Fibroblast of lung (primary cell): ENCODE results near the gene PHLDA2. TPM values are rescaled to one million over a fixed set of nuclear protein-coding genes. Genes with fewer than 3 reads are reported as not detected.

Source experiments
- DNase-seq, 2 donors: peaks; one replicate each; pipeline versions ENCODE4 v3.0.0 to v3.0.0-alpha.2; 2010; ENCODE audit warnings: low read depth in 2 of 2
- H2AFZ ChIP-seq: 2 replicates; pipeline ENCODE4 v1.5.1; 2012; ENCODE audit warnings: low read length, control low read depth, inconsistent platforms
- H3K27ac ChIP-seq: 2 replicates; pipeline ENCODE4 v1.5.1; 2011; ENCODE audit warnings: low read length, control low read depth; ENCODE audit not compliant: insufficient read depth
- H3K27me3 ChIP-seq: 2 replicates; pipeline ENCODE4 v1.5.1; 2011; ENCODE audit warnings: mild to moderate bottlenecking, low read length; ENCODE audit not compliant: control insufficient read depth, insufficient read depth
- H3K36me3 ChIP-seq: 2 replicates; pipeline ENCODE4 v1.5.1; 2011; ENCODE audit warnings: low read length; ENCODE audit not compliant: control insufficient read depth, insufficient read depth
- H3K4me1 ChIP-seq: 2 replicates; pipeline ENCODE4 v1.5.1; 2011; ENCODE audit warnings: low read length; ENCODE audit not compliant: control insufficient read depth, insufficient read depth; ENCODE audit errors: extremely low read depth
- H3K4me2 ChIP-seq: 2 replicates; pipeline ENCODE4 v1.5.1; 2011; ENCODE audit warnings: low read length, control low read depth; ENCODE audit not compliant: insufficient read depth; ENCODE audit errors: extremely low read depth
- H3K4me3 ChIP-seq, 4 experiments: fragments of 200-600 bp in 1 of 4; sonication (generic) in 1 of 4; replicated peaks in 1 of 4; 2 replicates each; pipeline ENCODE4 v1.5.1; 2011 to 2016; ENCODE audit warnings: low read length in 4 of 4, low read depth in 3 of 4, mild to moderate bottlenecking in 3 of 4, control low read depth in 2 of 4, inconsistent platforms in 1 of 4, mixed read lengths in 1 of 4; ENCODE audit not compliant: insufficient read depth in 1 of 4; ENCODE audit errors: control extremely low read depth in 1 of 4
- H3K79me2 ChIP-seq: 2 replicates; pipeline ENCODE4 v1.5.1; 2012; ENCODE audit warnings: mild to moderate bottlenecking, low read length, inconsistent platforms; ENCODE audit not compliant: control insufficient read depth, insufficient read depth
- H3K9ac ChIP-seq: 2 replicates; pipeline ENCODE4 v1.5.1; 2011; ENCODE audit warnings: mild to moderate bottlenecking, low read length, control low read depth; ENCODE audit not compliant: insufficient read depth
- H3K9me3 ChIP-seq: 2 replicates; pipeline ENCODE4 v1.5.1; 2012; ENCODE audit warnings: low read depth, low read length; ENCODE audit not compliant: control insufficient read depth, insufficient read depth
- H4K20me1 ChIP-seq: 2 replicates; pipeline ENCODE4 v1.5.1; 2011; ENCODE audit warnings: low read length; ENCODE audit not compliant: control insufficient read depth, insufficient read depth; ENCODE audit errors: extremely low read depth
- EZH2 ChIP-seq: IDR thresholded peaks from 2 replicates; pipeline ENCODE4 v1.5.1; 2012; ENCODE audit warnings: low read length, control low read depth, mild to moderate bottlenecking; ENCODE audit errors: missing control alignments
- polyA plus RNA-seq, 2 donors: library from polyadenylated mRNA; depleted of rRNA in 1 of 2; stranded (reverse) in 1 of 2; unstranded in 1 of 2; fragments of >200 nt; gene quantifications; 2 replicates each; pipeline ENCODE4 v1.2.1, GENCODE V29; 2011 to 2012; ENCODE audit warnings: missing spikeins in 1 of 2
- total RNA-seq: library from RNA; depleted of rRNA; stranded (reverse); fragments of >200 nt; gene quantifications from 2 replicates; pipeline ENCODE4 v1.2.1, GENCODE V29; 2014
- TF ChIP-seq, protein P1 (sequence below), 2 donors: IDR thresholded peaks in 1 of 2; conservative IDR thresholded peaks in 1 of 2; 1 replicate in 1 of 2; 2 replicates in 1 of 2; pipeline ENCODE4 v1.5.1; 2011 to 2012; ENCODE audit warnings: low read length in 2 of 2, control low read depth in 1 of 2, inconsistent platforms in 1 of 2, low read depth in 1 of 2, mild to moderate bottlenecking in 1 of 2

The PHLDA2 gene
- total and polyA plus RNA-seq, 2 donors (not counting 1 experiment from before 2014, with no cell fraction given), result 6.8 to 16.2 TPM

DNA sequence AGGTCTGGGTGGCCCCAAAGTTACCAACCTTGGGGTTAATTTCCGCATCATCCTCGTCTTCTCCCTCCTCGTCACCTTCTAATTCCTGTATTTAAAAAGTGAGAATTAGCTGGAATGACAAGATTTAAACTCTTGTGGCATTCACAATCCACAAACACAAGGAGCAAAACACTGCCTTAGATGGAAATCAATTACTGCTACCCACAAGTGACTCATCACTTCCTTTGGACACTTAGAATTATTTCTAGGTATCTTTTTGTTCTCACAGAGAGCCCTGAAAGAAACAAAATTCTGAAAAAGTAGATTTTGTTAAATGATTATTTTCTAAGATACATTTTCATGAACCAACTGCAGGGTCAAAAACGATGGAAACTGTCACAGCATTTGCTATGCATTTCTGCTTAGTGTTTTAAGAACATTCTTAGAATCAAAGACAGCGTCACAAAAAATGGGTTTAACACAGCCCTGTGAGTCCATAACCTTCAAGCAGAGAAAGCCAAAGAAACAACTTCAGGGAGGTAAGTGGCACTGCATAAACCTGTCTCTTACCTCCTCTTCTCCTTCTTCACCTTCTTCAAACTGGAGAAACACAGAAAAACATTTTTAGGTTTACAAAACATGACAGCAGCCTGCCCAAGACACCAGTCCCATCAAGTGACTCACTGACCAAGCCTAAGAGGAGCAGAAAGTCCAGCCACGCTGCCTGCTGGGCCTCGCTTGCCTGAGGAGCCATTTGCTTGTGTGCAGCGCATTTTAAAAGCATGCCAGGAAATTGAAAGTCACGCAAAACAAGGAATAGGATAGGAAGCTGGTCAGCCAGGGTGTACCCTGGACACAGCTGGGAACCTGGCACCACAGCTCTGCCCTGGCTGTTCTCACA lies 22.3 kb upstream of the PHLDA2 start:
- Histone ChIP-seq H4K20me1 (no peaks in the 10 kb centered on the region), H3K4me2 (no peak overlapping the region), H3K9me3 (no peaks in the 10 kb centered on the region), H3K9ac (no peak overlapping the region), H3K36me3 (peaks cover 17% of the 10 kb centered on the region), H3K79me2 (peaks cover 5% of the 10 kb centered on the region), H3K4me1 (peaks cover 14% of the 10 kb centered on the region), H3K27me3 (no peaks in the 10 kb centered on the region), H3K27ac (peak overlapping the region; percentile 34), H2AFZ (no peak overlapping the region), H3K4me3 (no peak overlapping the region)
- DNase-seq, result peak; percentile 53 to 82
- no peak for TF ChIP-seq EZH2
- TF ChIP-seq, protein P1, sequence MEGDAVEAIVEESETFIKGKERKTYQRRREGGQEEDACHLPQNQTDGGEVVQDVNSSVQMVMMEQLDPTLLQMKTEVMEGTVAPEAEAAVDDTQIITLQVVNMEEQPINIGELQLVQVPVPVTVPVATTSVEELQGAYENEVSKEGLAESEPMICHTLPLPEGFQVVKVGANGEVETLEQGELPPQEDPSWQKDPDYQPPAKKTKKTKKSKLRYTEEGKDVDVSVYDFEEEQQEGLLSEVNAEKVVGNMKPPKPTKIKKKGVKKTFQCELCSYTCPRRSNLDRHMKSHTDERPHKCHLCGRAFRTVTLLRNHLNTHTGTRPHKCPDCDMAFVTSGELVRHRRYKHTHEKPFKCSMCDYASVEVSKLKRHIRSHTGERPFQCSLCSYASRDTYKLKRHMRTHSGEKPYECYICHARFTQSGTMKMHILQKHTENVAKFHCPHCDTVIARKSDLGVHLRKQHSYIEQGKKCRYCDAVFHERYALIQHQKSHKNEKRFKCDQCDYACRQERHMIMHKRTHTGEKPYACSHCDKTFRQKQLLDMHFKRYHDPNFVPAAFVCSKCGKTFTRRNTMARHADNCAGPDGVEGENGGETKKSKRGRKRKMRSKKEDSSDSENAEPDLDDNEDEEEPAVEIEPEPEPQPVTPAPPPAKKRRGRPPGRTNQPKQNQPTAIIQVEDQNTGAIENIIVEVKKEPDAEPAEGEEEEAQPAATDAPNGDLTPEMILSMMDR (conservative IDR thresholded peaks at IDR 0.05 in 1 of 2, IDR thresholded peaks at IDR 0.05 in 1 of 2; ENCODE audit: low read depth in 1 of 2, low read length in 2 of 2), result no peak

GRCh38 chr11:2950825-2951224 lies 21.6 kb upstream of the PHLDA2 start:
- no peaks in the 10 kb centered on the region for H3K27me3 ChIP-seq
- no peak overlapping the region for H3K9ac ChIP-seq
- DNase-seq, result peak in 1 of 2 donors; percentile 69
- no peak overlapping the region for H2AFZ ChIP-seq
- H3K9me3 ChIP-seq, result no peaks in the 10 kb centered on the region
- H4K20me1 ChIP-seq, result no peaks in the 10 kb centered on the region
- H3K27ac ChIP-seq, result peak overlapping the region; percentile 34
- peaks cover 18% of the 10 kb centered on the region for H3K4me1 ChIP-seq
- H3K79me2 ChIP-seq, result peaks cover 5% of the 10 kb centered on the region
- no peak overlapping the region for H3K4me2 ChIP-seq
- H3K4me3 ChIP-seq, result no peak overlapping the region
- H3K36me3 ChIP-seq, result peaks cover 17% of the 10 kb centered on the region
- TF ChIP-seq EZH2, result no peak
- TF ChIP-seq, protein P1 (conservative IDR thresholded peaks at IDR 0.05 in 1 of 2, IDR thresholded peaks at IDR 0.05 in 1 of 2; ENCODE audit: low read depth in 1 of 2, low read length in 2 of 2), result no peak

- Histone ChIP-seq H3K4me3 (no peak overlapping the region), H3K9me3 (no peaks in the 10 kb centered on the region), H3K79me2 (peaks cover 5% of the 10 kb centered on the region), H3K9ac (no peak overlapping the region), H3K4me1 (peaks cover 21% of the 10 kb centered on the region), H3K27me3 (no peaks in the 10 kb centered on the region), H4K20me1 (no peaks in the 10 kb centered on the region), H3K4me2 (no peak overlapping the region), H3K36me3 (peaks cover 18% of the 10 kb centered on the region), H2AFZ (no peak overlapping the region), H3K27ac (no peak overlapping the region)
- no peak for TF ChIP-seq EZH2
- TF ChIP-seq, protein P1 (conservative IDR thresholded peaks at IDR 0.05 in 1 of 2, IDR thresholded peaks at IDR 0.05 in 1 of 2; ENCODE audit: low read depth in 1 of 2, low read length in 2 of 2), result no peak
- no peak for DNase-seq
Observed at GRCh38 chr11:2949920-2950319, 20.7 kb upstream of the PHLDA2 start.
